CD8-positive, alpha-beta memory T cell (primary cell): ENCODE results near the gene CFAP97D2. TPM values are rescaled to one million over a fixed set of nuclear protein-coding genes. Genes with fewer than 3 reads are reported as not detected.
A peak's percentile ranks its signal among the peaks of the same experiment; 100 is the strongest.

Experiments
- CTCF ChIA-PET: fragments of 350-600 bp; sonication (Branson Sonifier 250); formaldehyde crosslinking; loops from one replicate; lab custom pipeline; 2021; ENCODE audit warnings: antibody characterized with exemption; lab: Charles Lee
- POLR2A ChIA-PET: fragments of 350-600 bp; sonication (Branson Sonifier 250); formaldehyde crosslinking; loops from one replicate; lab custom pipeline; 2021; ENCODE audit warnings: antibody characterized with exemption; lab: Charles Lee
- DNase-seq, 5 donors: peaks; one replicate each; pipeline versions ENCODE4 v3.0.0 to v3.0.0-alpha.2; 2020 to 2022; ENCODE audit warnings: mixed read lengths in 1 of 5
- H3K27ac ChIP-seq: one replicate; pipeline ENCODE4 v1.7.0; 2013; ENCODE audit warnings: low read depth, mild to moderate bottlenecking, low read length, moderate library complexity
- H3K27me3 ChIP-seq: 2 replicates; pipeline ENCODE4 v1.7.0; 2013; ENCODE audit warnings: low read length, mild to moderate bottlenecking; ENCODE audit not compliant: insufficient read depth, poor library complexity, severe bottlenecking
- H3K36me3 ChIP-seq: 2 replicates; pipeline ENCODE4 v1.7.0; 2013; ENCODE audit warnings: mild to moderate bottlenecking, low read length, moderate library complexity; ENCODE audit not compliant: insufficient read depth
- H3K4me1 ChIP-seq: 2 replicates; pipeline ENCODE4 v1.7.0; 2013; ENCODE audit warnings: mild to moderate bottlenecking, low read length, moderate library complexity; ENCODE audit not compliant: insufficient read depth
- H3K4me3 ChIP-seq: 2 replicates; pipeline ENCODE4 v1.7.0; 2013; ENCODE audit warnings: mild to moderate bottlenecking, low read length
- H3K9me3 ChIP-seq: 2 replicates; pipeline ENCODE4 v1.7.0; 2013; ENCODE audit warnings: mild to moderate bottlenecking, low read length
- H3K27ac Mint-ChIP-seq, 8 donors: one replicate each; pipeline ENCODE4 v1.8.0; 2020 to 2021; ENCODE audit warnings: mixed read lengths in 8 of 8, mild to moderate bottlenecking in 6 of 8, inconsistent platforms in 3 of 8, moderate library complexity in 3 of 8
- H3K27me3 Mint-ChIP-seq, 2 donors: one replicate each; pipeline ENCODE4 v1.8.0; 2020 to 2021; ENCODE audit warnings: mixed read lengths in 2 of 2, mild to moderate bottlenecking in 1 of 2, moderate library complexity in 1 of 2
- H3K36me3 Mint-ChIP-seq, 3 donors: one replicate each; pipeline ENCODE4 v1.8.0; 2020 to 2021; ENCODE audit warnings: mixed read lengths in 3 of 3, inconsistent platforms in 1 of 3, mild to moderate bottlenecking in 1 of 3
- H3K4me1 Mint-ChIP-seq, 3 donors: one replicate each; pipeline ENCODE4 v1.8.0; 2020 to 2021; ENCODE audit warnings: mixed read lengths in 3 of 3, inconsistent platforms in 1 of 3, mild to moderate bottlenecking in 1 of 3
- H3K4me3 Mint-ChIP-seq, 7 donors: one replicate each; pipeline ENCODE4 v1.8.0; 2020 to 2021; ENCODE audit warnings: mixed read lengths in 7 of 7, mild to moderate bottlenecking in 6 of 7, moderate library complexity in 4 of 7, inconsistent platforms in 2 of 7
- H3K9me3 Mint-ChIP-seq, 5 donors: one replicate each; pipeline ENCODE4 v1.8.0; 2020 to 2022; ENCODE audit warnings: mixed read lengths in 5 of 5, mild to moderate bottlenecking in 3 of 5, moderate library complexity in 2 of 5, inconsistent platforms in 1 of 5
- polyA plus RNA-seq: library from polyadenylated mRNA; unstranded; fragments of 300-500 nt; fragmentation: Illumina TruSeq; gene quantifications from one replicate; pipeline ENCODE4 v1.2.3, GENCODE V29; 2021
- total RNA-seq, 2 experiments: library from RNA; stranded (reverse); gene quantifications; one replicate each; pipeline ENCODE4 v1.2.3, GENCODE V29; 2021

Gene CFAP97D2
- total and polyA plus RNA-seq, 3 experiments from 2014 or later, result 0.31 TPM; not detected in 2

DNA sequence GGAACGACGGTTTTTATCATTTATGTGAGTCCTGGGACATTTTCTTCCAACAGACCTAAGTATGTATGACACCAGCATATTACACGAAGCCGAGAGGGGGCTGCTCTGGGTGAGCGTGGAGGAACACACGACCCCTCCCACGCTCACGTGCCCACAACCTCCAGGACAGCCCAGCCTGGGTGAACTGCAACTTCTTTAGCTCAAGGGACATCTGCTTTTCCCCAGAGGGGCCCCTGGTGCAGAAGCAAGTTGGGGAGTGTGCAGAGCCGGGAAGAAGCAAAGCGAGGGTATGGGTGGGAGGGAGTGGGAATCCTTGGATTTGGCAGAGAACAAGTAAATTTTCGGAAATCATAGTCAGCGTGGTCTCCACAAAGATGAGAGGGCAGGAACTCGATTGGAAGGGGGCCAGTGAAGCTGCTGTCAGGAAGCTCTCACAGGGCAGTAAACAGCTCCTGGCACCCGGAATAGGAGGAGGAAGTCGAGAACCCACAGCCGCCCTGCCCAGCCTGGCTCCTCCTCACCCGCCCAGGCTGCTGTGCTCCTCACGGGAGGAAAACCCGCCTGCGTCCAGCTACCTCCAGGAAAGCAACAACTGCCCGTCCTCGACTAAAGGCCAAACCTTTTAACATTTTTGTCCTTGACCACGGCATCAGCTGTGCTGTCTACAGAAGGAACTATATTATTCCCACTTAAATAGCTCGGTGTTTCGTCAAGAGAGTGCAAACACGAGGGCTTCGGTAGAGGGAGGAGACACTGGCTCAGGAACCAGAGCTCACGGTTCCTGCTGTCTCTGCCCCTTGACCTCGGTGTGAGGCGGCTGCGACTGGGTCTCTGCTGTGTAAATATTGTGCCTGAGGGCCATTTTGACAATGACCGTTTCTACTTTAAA is 17.2 kb upstream of the CFAP97D2 start:
- DNase-seq, result peak in 1 of 5 donors; percentile 18
- Histone ChIP-seq H3K36me3 (no peaks in the 10 kb centered on the region), H3K4me3 (peak overlapping the region; percentile 47), H3K9me3 (no peaks in the 10 kb centered on the region), H3K27ac (no peak overlapping the region), H3K4me1 (peaks cover 91% of the 10 kb centered on the region), H3K27me3 (no peaks in the 10 kb centered on the region)
- Mint-ChIP-seq H3K27ac (peak overlapping the region; percentile 50 to 96 (median 88)), H3K4me1 (peaks cover 55 to 86% (median 70%) of the 10 kb centered on the region in 3 donors), H3K4me3 (peak overlapping the region; percentile 37 to 91 (median 84)), H3K9me3 (no peaks in the 10 kb centered on the region), H3K27me3 (peaks cover 0 to 2% of the 10 kb centered on the region in 2 donors), H3K36me3 (no peaks in the 10 kb centered on the region)
- POLR2A ChIA-PET, result interaction anchor here (0.7 to 1.9 kb wide), 8 partner anchors 10 to 96 kb away, joined by 3 to 7 read pairs (median 4); no protein-coding TSS in a partner anchor
- CTCF ChIA-PET, result interaction anchor here (0.7 to 1.7 kb wide), 7 partner anchors 10 to 51 kb away, joined by 3 to 6 read pairs (median 3); no protein-coding TSS in a partner anchor

DNA sequence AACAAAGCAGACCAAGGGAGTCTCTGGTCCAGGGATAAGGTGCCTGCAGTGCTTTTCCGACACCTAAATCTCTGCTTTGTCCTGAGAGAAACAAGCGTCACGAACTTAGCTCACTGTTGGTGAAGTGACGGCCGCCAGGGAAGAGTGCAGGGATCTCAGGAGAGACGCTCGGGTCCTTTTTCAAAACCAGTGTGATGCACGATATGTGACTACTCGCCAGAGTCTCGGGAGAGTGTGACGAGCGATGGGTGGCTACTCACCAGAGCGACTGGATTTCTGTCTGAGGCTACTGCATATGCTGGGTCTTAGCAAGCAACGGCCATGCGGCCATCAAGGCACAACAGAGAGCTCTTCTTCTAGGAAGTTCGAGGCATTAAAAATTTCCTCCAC is 16.5 kb upstream of the CFAP97D2 start:
- no peaks in the 10 kb centered on the region for H3K9me3 ChIP-seq
- peaks cover 0 to 3% of the 10 kb centered on the region in 2 donors for H3K27me3 Mint-ChIP-seq
- peaks cover 91% of the 10 kb centered on the region for H3K4me1 ChIP-seq
- no peak overlapping the region for H3K27ac ChIP-seq
- no peak for DNase-seq
- H3K4me3 ChIP-seq, result peak overlapping the region; percentile 47
- H3K36me3 ChIP-seq, result no peaks in the 10 kb centered on the region
- peak overlapping the region in 6 of 7 donors; percentile 81 to 91 (median 84) for H3K4me3 Mint-ChIP-seq
- CTCF ChIA-PET, result interaction anchor here (1.2 to 1.7 kb wide), 4 partner anchors 14 to 52 kb away, joined by 3 to 6 read pairs (median 4); no protein-coding TSS in a partner anchor
- H3K27ac Mint-ChIP-seq, result peak overlapping the region in 7 of 8 donors; percentile 50 to 94 (median 84)
- POLR2A ChIA-PET, result interaction anchor here (0.7 to 1.9 kb wide), 7 partner anchors 18 to 96 kb away, joined by 3 to 7 read pairs (median 4); no protein-coding TSS in a partner anchor
- H3K36me3 Mint-ChIP-seq, result no peaks in the 10 kb centered on the region
- no peaks in the 10 kb centered on the region for H3K27me3 ChIP-seq
- peaks cover 56 to 87% (median 70%) of the 10 kb centered on the region in 3 donors for H3K4me1 Mint-ChIP-seq
- H3K9me3 Mint-ChIP-seq, result no peaks in the 10 kb centered on the region

DNA sequence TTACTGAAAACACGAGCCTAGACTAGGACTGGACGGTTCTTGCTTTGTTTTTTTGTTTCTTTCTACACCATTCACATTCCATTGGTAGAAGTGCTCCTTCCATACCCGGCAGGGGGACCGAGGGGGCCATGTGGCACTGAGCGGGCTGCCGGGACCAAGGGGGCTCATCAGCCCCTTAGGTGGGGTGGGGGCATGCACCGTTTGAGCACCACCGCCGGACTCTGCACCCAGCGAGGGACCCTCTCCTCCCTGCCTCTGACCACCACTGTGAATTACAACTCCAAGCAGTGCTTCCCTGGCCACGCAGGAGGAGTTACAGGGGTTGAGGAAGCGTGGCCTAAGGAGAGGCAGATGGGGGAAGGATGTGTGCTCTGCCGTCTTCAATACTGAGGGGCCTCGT is 15.0 kb upstream of the CFAP97D2 start:
- POLR2A ChIA-PET, result no interaction called here
- Histone ChIP-seq H3K27me3 (no peaks in the 10 kb centered on the region), H3K4me3 (no peak overlapping the region), H3K9me3 (no peaks in the 10 kb centered on the region), H3K27ac (no peak overlapping the region), H3K36me3 (no peaks in the 10 kb centered on the region), H3K4me1 (peaks cover 87% of the 10 kb centered on the region)
- Mint-ChIP-seq H3K36me3 (peaks cover 0 to 2% (median 0%) of the 10 kb centered on the region in 3 donors), H3K27ac (no peak overlapping the region), H3K9me3 (no peaks in the 10 kb centered on the region), H3K4me3 (no peak overlapping the region), H3K4me1 (peaks cover 43 to 83% (median 63%) of the 10 kb centered on the region in 3 donors), H3K27me3 (peaks cover 0 to 3% of the 10 kb centered on the region in 2 donors)
- no peak for DNase-seq
- CTCF ChIA-PET, result interaction anchor here (1.4 kb wide), 2 partner anchors 23 to 56 kb away, joined by 3 to 4 read pairs; no protein-coding TSS in a partner anchor

DNA sequence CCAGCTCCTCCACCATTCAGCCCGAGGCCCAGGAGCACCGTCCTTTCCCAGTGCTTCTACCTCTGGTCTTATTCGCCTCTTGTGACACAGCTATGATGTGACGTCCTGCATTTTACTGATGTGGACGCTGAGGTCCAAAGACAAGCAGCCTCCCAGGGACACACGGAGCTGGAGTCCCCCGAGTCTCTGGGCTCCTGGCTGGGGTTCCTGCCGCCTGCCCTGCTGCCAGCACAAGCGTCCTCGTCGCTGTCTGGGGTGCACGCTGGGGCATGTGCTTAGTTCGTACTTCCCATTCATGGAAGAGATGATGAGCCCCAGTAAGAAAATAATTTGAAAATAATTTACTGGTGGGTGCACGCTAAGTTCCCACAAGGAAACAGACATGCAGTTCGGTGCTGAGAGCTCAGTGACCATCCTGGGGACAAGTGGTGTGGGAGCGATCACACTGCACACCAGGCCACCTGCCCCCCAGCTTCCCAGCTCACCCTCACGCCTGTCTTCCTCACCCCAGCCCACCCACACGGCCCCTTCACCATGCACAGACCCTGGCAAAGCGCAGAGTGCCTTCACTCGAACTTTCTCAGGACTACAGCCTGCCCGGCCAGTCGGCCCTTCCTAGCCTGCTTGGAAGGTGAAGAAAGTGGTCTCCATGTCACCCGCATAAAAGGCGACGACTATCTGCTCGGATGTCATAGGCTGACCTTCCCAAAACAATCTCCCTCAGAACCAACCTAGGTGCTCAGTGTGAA is 14.2 kb upstream of the CFAP97D2 start:
- Histone ChIP-seq H3K4me3 (no peak overlapping the region), H3K9me3 (no peaks in the 10 kb centered on the region), H3K4me1 (peaks cover 83% of the 10 kb centered on the region), H3K27me3 (no peaks in the 10 kb centered on the region), H3K27ac (no peak overlapping the region), H3K36me3 (no peaks in the 10 kb centered on the region)
- Mint-ChIP-seq H3K4me3 (no peak overlapping the region), H3K36me3 (peaks cover 0 to 2% (median 0%) of the 10 kb centered on the region in 3 donors), H3K9me3 (no peaks in the 10 kb centered on the region), H3K27ac (no peak overlapping the region), H3K27me3 (peaks cover 0 to 3% of the 10 kb centered on the region in 2 donors), H3K4me1 (peaks cover 35 to 77% (median 55%) of the 10 kb centered on the region in 3 donors)
- no peak for DNase-seq
- ChIA-PET POLR2A (no interaction called here), CTCF (interaction anchor here (1.4 kb wide), 1 partner anchor 55 kb away, joined by 4 read pairs; no protein-coding TSS in a partner anchor)

DNA sequence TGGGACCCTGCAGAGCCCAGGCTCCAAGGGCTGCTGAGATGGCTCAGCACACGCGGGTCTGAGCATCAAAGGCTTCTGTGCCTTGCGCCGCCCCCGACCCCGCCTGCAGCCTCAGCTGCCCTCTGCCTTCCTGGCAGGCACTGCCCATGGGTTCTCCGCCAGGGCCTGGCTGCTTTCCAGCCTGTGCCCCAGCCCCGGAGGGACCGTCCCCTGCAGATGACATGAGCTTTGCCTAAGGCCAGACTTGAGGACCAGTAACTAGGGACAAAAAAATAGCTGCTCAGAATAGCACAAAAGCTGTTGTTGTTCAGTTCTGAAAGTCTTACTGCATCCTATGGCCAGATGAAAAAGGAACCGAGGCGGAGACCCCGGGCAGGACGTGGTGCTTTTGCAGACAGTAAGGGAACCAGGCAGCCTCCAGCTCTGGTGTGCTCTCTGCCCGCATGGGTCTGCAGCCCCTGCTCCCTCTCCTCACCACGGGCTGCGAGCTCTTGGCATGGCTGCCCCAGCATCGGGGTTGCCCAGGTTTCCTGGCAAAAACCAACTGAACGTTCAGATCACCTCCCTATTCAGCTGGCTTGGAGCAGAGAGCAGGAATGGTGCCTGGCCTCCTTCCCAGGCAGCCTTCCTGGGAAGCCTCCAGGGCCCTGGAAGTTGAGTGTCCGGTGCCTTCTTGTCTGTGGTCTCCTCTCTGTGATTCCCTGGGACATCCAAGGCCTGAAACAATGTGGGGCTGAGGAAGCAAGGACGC is 12.5 kb upstream of the CFAP97D2 start:
- H3K27ac ChIP-seq, result no peak overlapping the region
- H3K9me3 Mint-ChIP-seq, result peaks cover 0 to 2% (median 0%) of the 10 kb centered on the region in 5 donors
- H3K27ac Mint-ChIP-seq, result peak overlapping the region in 1 of 8 donors; percentile 24
- no peaks in the 10 kb centered on the region for H3K36me3 ChIP-seq
- POLR2A ChIA-PET, result no interaction called here
- H3K4me1 Mint-ChIP-seq, result peaks cover 25 to 60% (median 40%) of the 10 kb centered on the region in 3 donors
- H3K9me3 ChIP-seq, result no peaks in the 10 kb centered on the region
- H3K27me3 ChIP-seq, result no peaks in the 10 kb centered on the region
- no peak for DNase-seq
- H3K4me3 Mint-ChIP-seq, result no peak overlapping the region
- H3K4me1 ChIP-seq, result peaks cover 66% of the 10 kb centered on the region
- CTCF ChIA-PET, result no interaction called here
- H3K4me3 ChIP-seq, result no peak overlapping the region
- H3K36me3 Mint-ChIP-seq, result peaks cover 0 to 2% (median 0%) of the 10 kb centered on the region in 3 donors
- peaks cover 0 to 3% of the 10 kb centered on the region in 2 donors for H3K27me3 Mint-ChIP-seq

DNA sequence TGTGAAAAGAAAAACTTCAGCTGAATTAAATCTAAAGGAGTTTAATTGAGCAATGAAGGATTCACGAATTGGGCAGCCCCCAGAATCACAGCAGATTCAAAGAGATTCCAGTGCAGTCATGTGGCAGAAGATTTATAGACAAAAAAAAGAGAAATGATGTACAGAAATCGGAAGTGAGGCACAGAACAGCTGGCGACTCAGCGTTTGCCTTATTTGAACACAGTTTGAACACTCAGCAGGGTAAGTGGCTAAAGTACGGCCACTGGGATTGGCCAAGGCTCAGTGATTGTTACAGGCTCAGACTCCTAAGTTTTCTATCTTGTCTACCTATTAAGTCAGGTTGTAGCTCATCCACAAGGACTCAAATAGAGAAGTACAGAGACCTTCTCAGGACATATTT is 11.6 kb upstream of the CFAP97D2 start:
- H3K36me3 ChIP-seq, result no peaks in the 10 kb centered on the region
- H3K27me3 ChIP-seq, result no peaks in the 10 kb centered on the region
- DNase-seq, result no peak
- Mint-ChIP-seq H3K27me3 (peaks cover 0 to 3% of the 10 kb centered on the region in 2 donors), H3K4me3 (no peak overlapping the region), H3K9me3 (peaks cover 0 to 2% (median 0%) of the 10 kb centered on the region in 5 donors), H3K27ac (peak overlapping the region in 3 of 8 donors; percentile 25 to 64 (median 26)), H3K4me1 (peaks cover 17 to 51% (median 31%) of the 10 kb centered on the region in 3 donors), H3K36me3 (peaks cover 0 to 2% (median 1%) of the 10 kb centered on the region in 3 donors)
- H3K4me1 ChIP-seq, result peaks cover 57% of the 10 kb centered on the region
- H3K9me3 ChIP-seq, result no peaks in the 10 kb centered on the region
- no peak overlapping the region for H3K27ac ChIP-seq
- ChIA-PET POLR2A (no interaction called here), CTCF (no interaction called here)
- no peak overlapping the region for H3K4me3 ChIP-seq

DNA sequence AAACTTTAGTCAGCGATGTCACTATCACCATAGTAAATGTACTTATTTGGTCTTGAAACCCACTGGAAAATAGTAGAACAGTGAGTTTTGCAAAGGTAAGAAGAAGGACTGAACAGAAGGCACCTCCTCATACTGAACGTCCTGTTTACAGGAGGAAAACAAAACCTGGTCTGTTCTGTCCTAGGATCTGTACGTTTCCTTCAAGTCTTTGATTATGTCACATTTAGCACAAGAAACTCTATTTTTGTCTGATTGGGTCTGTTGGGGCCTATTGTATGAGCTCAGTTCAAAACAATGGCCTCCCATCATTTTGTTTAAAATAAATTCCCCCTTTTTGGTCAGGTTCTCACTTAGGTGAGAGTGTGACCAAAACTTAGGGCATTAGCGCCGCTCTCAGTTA is 11.2 kb upstream of the CFAP97D2 start:
- H3K27ac Mint-ChIP-seq, result no peak overlapping the region

More for the DNA sequence above, 11.2 kb upstream of the CFAP97D2 start:
- Histone ChIP-seq H3K9me3 (no peaks in the 10 kb centered on the region), H3K4me3 (no peak overlapping the region), H3K27ac (no peak overlapping the region), H3K4me1 (peaks cover 52% of the 10 kb centered on the region), H3K27me3 (no peaks in the 10 kb centered on the region), H3K36me3 (no peaks in the 10 kb centered on the region)
- Mint-ChIP-seq H3K9me3 (peaks cover 0 to 3% (median 3%) of the 10 kb centered on the region in 5 donors), H3K4me1 (peaks cover 12 to 47% (median 26%) of the 10 kb centered on the region in 3 donors), H3K36me3 (peaks cover 1 to 2% (median 1%) of the 10 kb centered on the region in 3 donors), H3K27me3 (peaks cover 0 to 3% of the 10 kb centered on the region in 2 donors), H3K4me3 (no peak overlapping the region)
- no peak for DNase-seq
- ChIA-PET CTCF (no interaction called here), POLR2A (no interaction called here)
